HEK293 (cell line): Measurements from ENCODE around the gene LCN2.

Experiments used
- CTCF ChIA-PET: fragments of 350-600 bp; formaldehyde crosslinking; extraction: SDS; loops from one replicate; lab custom pipeline; 2021; ENCODE audit warnings: antibody characterized with exemption; lab: Yijun Ruan, JAX
- POLR2A ChIA-PET: fragments of 300-600 bp; formaldehyde crosslinking; extraction: SDS; loops from one replicate; lab custom pipeline; 2020; ENCODE audit warnings: antibody characterized with exemption, inconsistent platforms; lab: Yijun Ruan, JAX
- H3K27ac ChIP-seq: fragments of 200-500 bp; sonication (Bioruptor generic); 2 replicates; pipeline ENCODE4 v1.5.1; 2014; ENCODE audit warnings: low read depth, low read length, control low read depth, inconsistent platforms; ENCODE audit errors: extremely low read depth
- H3K36me3 ChIP-seq, 2 experiments: fragments of 200-500 bp in 1 of 2; sonication (Bioruptor generic) in 1 of 2; 1 replicate in 1 of 2; 2 replicates in 1 of 2; pipeline ENCODE4 v1.5.1; 2014 to 2017; ENCODE audit warnings: inconsistent platforms in 2 of 2, low read length in 2 of 2; ENCODE audit not compliant: control insufficient read depth in 2 of 2, insufficient read depth in 1 of 2
- H3K4me1 ChIP-seq: fragments of 200-500 bp; sonication (Bioruptor generic); 2 replicates; pipeline ENCODE4 v1.5.1; 2014; ENCODE audit warnings: mild to moderate bottlenecking, low read length, inconsistent platforms; ENCODE audit not compliant: control insufficient read depth, insufficient read depth
- H3K4me3 ChIP-seq: 2 replicates; pipeline ENCODE4 v1.5.1; 2011; ENCODE audit warnings: low read depth, mild to moderate bottlenecking, control low read depth, low read length, moderate library complexity
- H3K9me3 ChIP-seq: fragments of 200-500 bp; sonication (Bioruptor generic); 2 replicates; pipeline ENCODE4 v1.5.1; 2014; ENCODE audit warnings: low read depth, low read length, inconsistent platforms; ENCODE audit not compliant: control insufficient read depth, insufficient read depth
- EGR2 ChIP-seq: fragments of 450-650 bp; formaldehyde crosslinking; IDR thresholded peaks from 2 replicates; pipeline ENCODE4 v1.5.1; 2016; ENCODE audit warnings: low read depth, missing biosample characterization, missing genetic modification characterization
- GLIS2 ChIP-seq: fragments of 450-650 bp; formaldehyde crosslinking; IDR thresholded peaks from 2 replicates; pipeline ENCODE4 v1.5.1; 2016; ENCODE audit warnings: missing biosample characterization, missing genetic modification characterization
- HIC1 ChIP-seq: fragments of 450-650 bp; formaldehyde crosslinking; IDR thresholded peaks from 2 replicates; pipeline ENCODE4 v1.5.1; 2016; ENCODE audit warnings: missing biosample characterization, missing genetic modification characterization
- HOXC10 ChIP-seq: sonication (generic); formaldehyde crosslinking; IDR thresholded peaks from 2 replicates; pipeline ENCODE4 v1.8.1; 2023; ENCODE audit warnings: mild to moderate bottlenecking, missing genetic modification reagents
- KLF1 ChIP-seq: fragments of 450-650 bp; formaldehyde crosslinking; IDR thresholded peaks from 2 replicates; pipeline ENCODE4 v1.5.1; 2016; ENCODE audit warnings: missing biosample characterization, missing genetic modification characterization
- KLF16 ChIP-seq: fragments of 450-650 bp; formaldehyde crosslinking; IDR thresholded peaks from 2 replicates; pipeline ENCODE4 v1.5.1; 2017; ENCODE audit warnings: missing biosample characterization, missing genetic modification characterization
- SP3 ChIP-seq: fragments of 450-650 bp; formaldehyde crosslinking; IDR thresholded peaks from 2 replicates; pipeline ENCODE4 v1.5.1; 2016; ENCODE audit warnings: missing biosample characterization, missing genetic modification characterization
- YY1 ChIP-seq: fragments of 450-650 bp; formaldehyde crosslinking; IDR thresholded peaks from 2 replicates; pipeline ENCODE4 v1.5.1; 2018; ENCODE audit warnings: missing biosample characterization, missing genetic modification characterization
- ZBTB1 ChIP-seq: fragments of 450-650 bp; formaldehyde crosslinking; IDR thresholded peaks from 2 replicates; pipeline ENCODE4 v1.5.1; 2016; ENCODE audit warnings: missing biosample characterization, missing genetic modification characterization
- ZBTB21 ChIP-seq: fragments of 450-650 bp; formaldehyde crosslinking; IDR thresholded peaks from 2 replicates; pipeline ENCODE4 v1.5.1; 2017; ENCODE audit warnings: missing biosample characterization, missing genetic modification characterization
- ZBTB7A ChIP-seq: fragments of 450-650 bp; formaldehyde crosslinking; IDR thresholded peaks from 2 replicates; pipeline ENCODE4 v1.5.1; 2016; ENCODE audit warnings: low read depth, missing biosample characterization, missing genetic modification characterization
- ZBTB8A ChIP-seq: fragments of 450-650 bp; formaldehyde crosslinking; IDR thresholded peaks from 2 replicates; pipeline ENCODE4 v1.5.1; 2016; ENCODE audit warnings: missing biosample characterization, missing genetic modification characterization
- ZFHX2 ChIP-seq: fragments of 450-650 bp; formaldehyde crosslinking; conservative IDR thresholded peaks from 2 replicates; pipeline ENCODE4 v1.5.1; 2016; ENCODE audit warnings: missing biosample characterization, missing genetic modification characterization
- ZIC2 ChIP-seq: fragments of 450-650 bp; formaldehyde crosslinking; IDR thresholded peaks from 2 replicates; pipeline ENCODE4 v1.5.1; 2016; ENCODE audit warnings: missing biosample characterization, missing genetic modification characterization
- ZNF132 ChIP-seq: fragments of 450-650 bp; formaldehyde crosslinking; IDR thresholded peaks from 2 replicates; pipeline ENCODE4 v1.5.1; 2017; ENCODE audit warnings: missing biosample characterization, missing genetic modification characterization, borderline replicate concordance
- ZNF146 ChIP-seq: fragments of 450-650 bp; formaldehyde crosslinking; IDR thresholded peaks from 2 replicates; pipeline ENCODE4 v1.5.1; 2016; ENCODE audit warnings: missing biosample characterization, missing genetic modification characterization
- ZNF16 ChIP-seq: fragments of 450-650 bp; formaldehyde crosslinking; IDR thresholded peaks from 2 replicates; pipeline ENCODE4 v1.5.1; 2016; ENCODE audit warnings: low read depth, missing biosample characterization, missing genetic modification characterization
- ZNF202 ChIP-seq: fragments of 450-650 bp; formaldehyde crosslinking; IDR thresholded peaks from 2 replicates; pipeline ENCODE4 v1.5.1; 2016; ENCODE audit warnings: missing biosample characterization, missing genetic modification characterization, borderline replicate concordance
- ZNF239 ChIP-seq: fragments of 450-650 bp; formaldehyde crosslinking; IDR thresholded peaks from 2 replicates; pipeline ENCODE4 v1.5.1; 2016; ENCODE audit warnings: missing biosample characterization, missing genetic modification characterization
- ZNF280C ChIP-seq: fragments of 450-650 bp; formaldehyde crosslinking; IDR thresholded peaks from 2 replicates; pipeline ENCODE4 v1.5.1; 2016; ENCODE audit warnings: missing biosample characterization, missing genetic modification characterization
- ZNF341 ChIP-seq: fragments of 450-650 bp; formaldehyde crosslinking; IDR thresholded peaks from 2 replicates; pipeline ENCODE4; 2016; ENCODE audit warnings: low read depth, missing biosample characterization, missing genetic modification characterization
- ZNF354C ChIP-seq: fragments of 450-650 bp; formaldehyde crosslinking; IDR thresholded peaks from 2 replicates; pipeline ENCODE4 v1.5.1; 2016; ENCODE audit warnings: missing biosample characterization, missing genetic modification characterization, low read depth, borderline replicate concordance
- ZNF529 ChIP-seq: fragments of 450-650 bp; formaldehyde crosslinking; IDR thresholded peaks from 2 replicates; pipeline ENCODE4 v1.5.1; 2017; ENCODE audit warnings: missing genetic modification characterization, missing biosample characterization; ENCODE audit not compliant: insufficient replicate concordance
- ZNF555 ChIP-seq: fragments of 450-650 bp; formaldehyde crosslinking; conservative IDR thresholded peaks from 2 replicates; pipeline ENCODE4 v1.5.1; 2017; ENCODE audit warnings: missing biosample characterization, mild to moderate bottlenecking, missing genetic modification characterization, inconsistent platforms
- ZNF600 ChIP-seq: fragments of 450-650 bp; formaldehyde crosslinking; IDR thresholded peaks from 2 replicates; pipeline ENCODE4 v1.5.1; 2016; ENCODE audit warnings: missing biosample characterization, missing genetic modification characterization
- TF ChIP-seq, protein P1 (sequence below): fragments of 450-650 bp; formaldehyde crosslinking; conservative IDR thresholded peaks from 2 replicates; pipeline ENCODE4 v1.5.1; 2016; ENCODE audit warnings: low read depth, missing biosample characterization, missing genetic modification characterization
- TF ChIP-seq, protein P2 (sequence below): fragments of 450-650 bp; formaldehyde crosslinking; IDR thresholded peaks from 2 replicates; pipeline ENCODE4 v1.5.1; 2016; ENCODE audit warnings: missing biosample characterization, missing genetic modification characterization

Gene LCN2

DNA sequence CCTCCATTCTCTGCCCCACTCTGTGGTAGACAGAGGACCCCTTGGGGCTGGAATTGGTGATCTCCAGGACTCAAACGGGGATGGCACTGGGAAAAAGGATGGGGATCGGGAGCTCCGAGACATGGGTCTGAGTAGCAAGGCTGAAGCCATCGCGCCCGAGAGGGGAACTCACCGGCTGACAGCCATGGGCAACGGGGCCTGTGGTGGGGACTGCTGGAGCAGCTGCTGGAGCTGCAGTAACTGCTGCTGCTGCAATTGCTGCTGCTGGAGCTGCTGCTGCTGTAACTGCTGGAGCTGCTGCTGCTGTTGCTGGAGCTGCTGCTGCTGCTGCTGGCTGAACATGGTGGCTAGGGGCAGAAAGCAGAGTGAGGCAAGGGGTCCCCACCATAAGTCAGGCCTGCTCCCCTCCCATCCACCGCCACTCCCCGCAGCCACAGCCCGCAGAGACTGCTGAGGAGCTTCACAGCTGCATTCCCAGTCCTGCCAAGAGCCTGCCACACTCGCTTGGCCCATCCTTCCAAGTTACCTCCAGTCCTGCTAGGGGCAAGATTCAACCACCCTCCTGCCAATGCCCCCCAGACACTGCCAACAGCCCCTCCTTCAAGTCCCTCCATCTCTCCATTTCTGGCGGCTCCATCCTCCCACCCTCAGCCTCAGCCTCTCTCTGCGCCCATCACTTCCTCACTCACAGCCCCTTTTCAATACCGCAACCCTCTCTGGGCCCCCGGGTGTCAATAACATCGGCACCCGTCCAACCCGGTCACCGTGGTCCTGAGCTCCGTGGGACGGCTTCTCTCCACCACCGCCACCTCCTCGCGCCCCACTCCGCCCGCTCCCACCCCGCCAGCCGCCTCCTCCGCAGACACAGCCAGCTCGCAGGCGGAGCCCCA, 41.5 kb downstream of the LCN2 start (continued):
- TF ChIP-seq ZBTB21 (tag by site-specific recombination), result no peak
- peak; percentile 88 for TF ChIP-seq EGR2 (tag by site-specific recombination)
- TF ChIP-seq KLF1, result no peak
- TF ChIP-seq KLF16, result peak; percentile 48; the same call in 1 of the 2 replicates
- no peak for TF ChIP-seq ZBTB1
- TF ChIP-seq ZNF555 (tag by site-specific recombination), result no peak
- peak; percentile 66 for TF ChIP-seq GLIS2
- TF ChIP-seq ZNF132 (tag by site-specific recombination), result no peak
- TF ChIP-seq ZNF341, result peak; percentile 56
- no peak for TF ChIP-seq ZNF16 (tag by site-specific recombination)
- 0 out of 2 replicates have a peak, but pooled peaks have one; percentile 19 for TF ChIP-seq HOXC10 (CRISPR knock-in tag)
- 0 out of 2 replicates have a peak, but pooled peaks have one; percentile 67 for TF ChIP-seq ZBTB8A (tag by site-specific recombination)
- no peak for TF ChIP-seq ZNF529
- TF ChIP-seq ZNF202 (tag by site-specific recombination), result no peak
- TF ChIP-seq ZFHX2, result peak; percentile 96
- 0 out of 2 replicates have a peak, but pooled peaks have one; percentile 25 for TF ChIP-seq ZNF600
- TF ChIP-seq ZBTB7A (tag by site-specific recombination), result peak; percentile 56; the same call in 1 of the 2 replicates
- TF ChIP-seq HIC1, result peak; percentile 67
- TF ChIP-seq YY1 (tag by site-specific recombination), result no peak

DNA sequence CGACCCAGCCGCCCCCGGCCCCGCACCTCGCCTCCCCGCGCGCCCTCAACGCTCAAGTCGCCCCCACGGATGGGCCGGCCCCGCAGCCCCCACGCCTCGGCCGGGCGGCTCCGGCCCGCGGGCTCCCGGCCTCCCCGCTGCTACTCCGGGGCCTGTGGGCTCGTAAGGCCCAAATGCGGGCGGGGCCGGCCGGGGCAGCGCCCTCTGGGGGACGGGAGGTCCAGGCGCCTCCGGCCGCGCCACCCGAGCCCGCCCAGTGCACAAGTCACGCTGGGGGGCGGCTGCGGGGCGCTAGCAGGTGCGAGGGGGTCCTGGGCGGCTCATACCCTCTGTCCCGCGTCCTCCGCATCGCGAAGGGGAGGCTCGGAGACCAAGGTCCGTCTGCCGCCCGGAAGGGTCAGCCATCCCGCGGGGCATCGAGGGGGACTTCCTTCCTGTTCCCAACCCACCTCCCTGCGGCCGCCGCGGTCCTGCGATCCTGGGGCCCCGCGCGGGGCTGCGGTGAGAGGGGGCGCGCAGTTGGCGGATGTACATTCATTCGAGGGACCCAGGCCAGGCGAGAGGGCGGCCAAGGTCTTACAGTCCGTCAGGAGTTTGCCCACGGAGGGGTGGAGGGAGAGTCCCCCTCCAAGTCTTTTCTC, 42.3 kb downstream of the LCN2 start, which contains the start of gene CIZ1:
CIZ1 (minus strand) TSS at position 167 of the 641 bp plus-strand sequence. CDS start 715 bp downstream, outside the sequence.
- Histone ChIP-seq H3K9me3 (no peaks in the 10 kb centered on the region), H3K4me1 (no peaks in the 10 kb centered on the region), H3K36me3 (peaks cover 8 to 35% of the 10 kb centered on the region in 2 experiments; a peak in 2 of 3 replicates), H3K27ac (peak within 1 kb of the TSS; percentile 70), H3K4me3 (peak within 1 kb of the TSS; percentile 59)
- ChIA-PET POLR2A (interaction anchor here (0.6 to 4.5 kb wide), 9 partner anchors 12 to 168 kb away, joined by 3 to 30 read pairs (median 4); partner anchors contain the start of genes BBLN, DNM1, GOLGA2 and SWI5), CTCF (interaction anchor here (0.6 to 2.1 kb wide), 8 partner anchors 10 to 640 kb away, joined by 3 to 8 read pairs (median 4); no protein-coding TSS in a partner anchor)
- TF ChIP-seq ZNF239 (tag by site-specific recombination), result no peak
- TF ChIP-seq ZNF280C (tag by site-specific recombination), result no peak
- TF ChIP-seq, protein P1, sequence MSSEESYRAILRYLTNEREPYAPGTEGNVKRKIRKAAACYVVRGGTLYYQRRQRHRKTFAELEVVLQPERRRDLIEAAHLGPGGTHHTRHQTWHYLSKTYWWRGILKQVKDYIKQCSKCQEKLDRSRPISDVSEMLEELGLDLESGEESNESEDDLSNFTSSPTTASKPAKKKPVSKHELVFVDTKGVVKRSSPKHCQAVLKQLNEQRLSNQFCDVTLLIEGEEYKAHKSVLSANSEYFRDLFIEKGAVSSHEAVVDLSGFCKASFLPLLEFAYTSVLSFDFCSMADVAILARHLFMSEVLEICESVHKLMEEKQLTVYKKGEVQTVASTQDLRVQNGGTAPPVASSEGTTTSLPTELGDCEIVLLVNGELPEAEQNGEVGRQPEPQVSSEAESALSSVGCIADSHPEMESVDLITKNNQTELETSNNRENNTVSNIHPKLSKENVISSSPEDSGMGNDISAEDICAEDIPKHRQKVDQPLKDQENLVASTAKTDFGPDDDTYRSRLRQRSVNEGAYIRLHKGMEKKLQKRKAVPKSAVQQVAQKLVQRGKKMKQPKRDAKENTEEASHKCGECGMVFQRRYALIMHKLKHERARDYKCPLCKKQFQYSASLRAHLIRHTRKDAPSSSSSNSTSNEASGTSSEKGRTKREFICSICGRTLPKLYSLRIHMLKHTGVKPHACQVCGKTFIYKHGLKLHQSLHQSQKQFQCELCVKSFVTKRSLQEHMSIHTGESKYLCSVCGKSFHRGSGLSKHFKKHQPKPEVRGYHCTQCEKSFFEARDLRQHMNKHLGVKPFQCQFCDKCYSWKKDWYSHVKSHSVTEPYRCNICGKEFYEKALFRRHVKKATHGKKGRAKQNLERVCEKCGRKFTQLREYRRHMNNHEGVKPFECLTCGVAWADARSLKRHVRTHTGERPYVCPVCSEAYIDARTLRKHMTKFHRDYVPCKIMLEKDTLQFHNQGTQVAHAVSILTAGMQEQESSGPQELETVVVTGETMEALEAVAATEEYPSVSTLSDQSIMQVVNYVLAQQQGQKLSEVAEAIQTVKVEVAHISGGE (tag by site-specific recombination), result peak; percentile 87
- no peak for TF ChIP-seq ZNF146 (tag by site-specific recombination)
- peak; percentile 50; the same call in 1 of the 2 replicates for TF ChIP-seq SP3
- TF ChIP-seq ZIC2 (tag by site-specific recombination), result peak; percentile 64
- TF ChIP-seq ZNF354C (tag by site-specific recombination), result no peak
- TF ChIP-seq, protein P2, sequence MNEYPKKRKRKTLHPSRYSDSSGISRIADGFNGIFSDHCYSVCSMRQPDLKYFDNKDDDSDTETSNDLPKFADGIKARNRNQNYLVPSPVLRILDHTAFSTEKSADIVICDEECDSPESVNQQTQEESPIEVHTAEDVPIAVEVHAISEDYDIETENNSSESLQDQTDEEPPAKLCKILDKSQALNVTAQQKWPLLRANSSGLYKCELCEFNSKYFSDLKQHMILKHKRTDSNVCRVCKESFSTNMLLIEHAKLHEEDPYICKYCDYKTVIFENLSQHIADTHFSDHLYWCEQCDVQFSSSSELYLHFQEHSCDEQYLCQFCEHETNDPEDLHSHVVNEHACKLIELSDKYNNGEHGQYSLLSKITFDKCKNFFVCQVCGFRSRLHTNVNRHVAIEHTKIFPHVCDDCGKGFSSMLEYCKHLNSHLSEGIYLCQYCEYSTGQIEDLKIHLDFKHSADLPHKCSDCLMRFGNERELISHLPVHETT (tag by site-specific recombination), result no peak
